K562 (cell line): ENCODE measurements around the gene CFAP20DC. TPM values are rescaled to one million over a fixed set of nuclear protein-coding genes. Genes with fewer than 3 reads are reported as not detected.

Experiments used
- ATAC-seq: fragments of 200-7000 bp; cut with Tn5 transposase; 3 replicates; pipeline ENCODE4 v1.9.1; 2020; ENCODE audit warnings: moderate library complexity
- BruUV-seq: library from RNA; stranded (reverse); fragments of 400-500 nt; replicated peaks from 2 replicates; lab custom pipeline; 2021; lab: Mats Ljungman, UMichigan
- CTCF ChIA-PET: fragments of 300-600 bp; formaldehyde crosslinking; extraction: SDS; loops from one replicate; lab custom pipeline; 2021; ENCODE audit warnings: low intra/inter-chr PET ratio; lab: Yijun Ruan, JAX
- POLR2A ChIA-PET: fragments of 300-600, 350-650 bp; sonication (Branson Sonifier 250); formaldehyde crosslinking; extraction: SDS; loops from one replicate; lab custom pipeline; 2021; ENCODE audit warnings: antibody characterized with exemption, inconsistent platforms; lab: Yijun Ruan, JAX
- DNase-seq, 4 experiments: peaks; one replicate each; pipeline versions ENCODE4 v3.0.0 to v3.0.0-alpha.2; 2011 to 2018; ENCODE audit warnings: low spot score in 3 of 4, mixed read lengths in 3 of 4; ENCODE audit errors: extremely low read depth in 1 of 4
- FAIRE-seq: peaks from 2 replicates; lab custom pipeline; 2011; peaks lifted over from hg19 to GRCh38; lab: Jason Lieb, UNC
- H2AFZ ChIP-seq: 2 replicates; pipeline ENCODE4 v1.6.0; 2011; ENCODE audit warnings: low read depth, low read length, control low read depth, inconsistent platforms
- H3K27ac ChIP-seq: fragments of 200-600 bp; 3 replicates; pipeline ENCODE4 v1.8.0; 2011; ENCODE audit warnings: low read depth, mild to moderate bottlenecking, control low read depth, inconsistent platforms, low read length, moderate library complexity, mixed read lengths; ENCODE audit errors: extremely low read depth
- H3K27me3 ChIP-seq, 2 experiments: fragments of 300-600 bp in 1 of 2; 2 replicates in 1 of 2; 3 replicates in 1 of 2; pipeline versions ENCODE4 v1.6.0 to v1.8.0; 2011; ENCODE audit warnings: inconsistent platforms in 2 of 2, low read length in 2 of 2, mild to moderate bottlenecking in 1 of 2, mixed read lengths in 1 of 2, moderate library complexity in 1 of 2; ENCODE audit not compliant: control insufficient read depth in 2 of 2, insufficient read depth in 2 of 2
- H3K36me3 ChIP-seq: fragments of 300-600 bp; 3 replicates; pipeline ENCODE4 v1.8.0; 2011; ENCODE audit warnings: mild to moderate bottlenecking, low read length, inconsistent platforms; ENCODE audit not compliant: control insufficient read depth, insufficient read depth
- H3K4me1 ChIP-seq, 2 experiments: fragments of 200-600 bp in 1 of 2; replicated peaks in 1 of 2; 2 replicates in 1 of 2; 3 replicates in 1 of 2; pipeline versions ENCODE4 v1.5.1 to v1.8.0; 2011; ENCODE audit warnings: inconsistent platforms in 2 of 2, low read length in 2 of 2, mild to moderate bottlenecking in 1 of 2, mixed read lengths in 1 of 2, moderate library complexity in 1 of 2; ENCODE audit not compliant: control insufficient read depth in 2 of 2, insufficient read depth in 2 of 2
- H3K4me2 ChIP-seq: 2 replicates; pipeline ENCODE4 v1.6.1; 2011; ENCODE audit warnings: low read length, control low read depth, inconsistent platforms, mixed read lengths; ENCODE audit not compliant: insufficient read depth
- H3K4me3 ChIP-seq: fragments of 200-600 bp; sonication (generic), shearing (Covaris generic); 2 replicates; pipeline ENCODE4 v1.5.1; 2016; ENCODE audit warnings: control low read depth, inconsistent platforms
- H3K79me2 ChIP-seq: fragments of 200-600 bp; 3 replicates; pipeline ENCODE4 v1.8.0; 2011; ENCODE audit warnings: low read length, inconsistent platforms; ENCODE audit not compliant: control insufficient read depth, insufficient read depth
- H3K9ac ChIP-seq, 2 experiments: 2 replicates each; pipeline versions ENCODE4 v1.6.0 to v1.6.1; 2011; ENCODE audit warnings: low read depth in 2 of 2, low read length in 2 of 2, control low read depth in 1 of 2, inconsistent platforms in 1 of 2, mild to moderate bottlenecking in 1 of 2, mixed read lengths in 1 of 2; ENCODE audit not compliant: insufficient read depth in 1 of 2
- H3K9me1 ChIP-seq: one replicate; pipeline ENCODE4 v1.6.0; 2011; ENCODE audit warnings: inconsistent platforms, mild to moderate bottlenecking, low read length, moderate library complexity; ENCODE audit not compliant: control insufficient read depth, insufficient read depth
- H3K9me3 ChIP-seq: replicated peaks from 2 replicates; pipeline ENCODE4 v1.5.1; 2011; ENCODE audit warnings: low read depth, low read length, inconsistent platforms; ENCODE audit not compliant: control insufficient read depth, insufficient read depth
- H4K20me1 ChIP-seq: replicated peaks from 2 replicates; pipeline ENCODE4 v1.6.1; 2011; ENCODE audit warnings: low read length, inconsistent platforms, mixed read lengths; ENCODE audit not compliant: control insufficient read depth, insufficient read depth
- EHMT2 ChIP-seq: fragments of 450-650 bp; IDR thresholded peaks from 2 replicates; pipeline ENCODE4 v1.6.1; 2018; ENCODE audit warnings: antibody characterized with exemption
- FOXA3 ChIP-seq, 2 experiments: fragments of 450-650 bp in 1 of 2; sonication (generic) in 1 of 2; formaldehyde crosslinking; IDR thresholded peaks in 1 of 2; conservative IDR thresholded peaks in 1 of 2; 2 replicates each; pipeline versions ENCODE4 v1.4.0 to v1.8.0; 2020 to 2022; ENCODE audit warnings: mild to moderate bottlenecking in 2 of 2, missing genetic modification reagents in 1 of 2
- HDGF ChIP-seq: fragments of 450-650 bp; IDR thresholded peaks from 2 replicates; pipeline ENCODE4 v1.6.1; 2016
- HIVEP1 ChIP-seq: fragments of 250-450 bp; sonication (Bioruptor Pico); IDR thresholded peaks from 2 replicates; pipeline ENCODE4 v1.4.0; 2020; ENCODE audit warnings: mild to moderate bottlenecking
- HOXB6 ChIP-seq: fragments of 250-450 bp; sonication (Bioruptor Pico); IDR thresholded peaks from 2 replicates; pipeline ENCODE4 v1.5.1; 2022; ENCODE audit warnings: mild to moderate bottlenecking, borderline replicate concordance
- KAT8 ChIP-seq: fragments of 450-650 bp; IDR thresholded peaks from 2 replicates; pipeline ENCODE4 v1.6.1; 2016; ENCODE audit warnings: low read depth, mild to moderate bottlenecking
- MYC ChIP-seq, 2 experiments: fragments of 250-450 bp in 1 of 2; sonication (Bioruptor Pico) in 1 of 2; IDR thresholded peaks; 2 replicates each; pipeline versions ENCODE4 v1.5.1 to v1.6.1; 2012 to 2021; ENCODE audit warnings: low read depth in 2 of 2, borderline replicate concordance in 1 of 2, improper control_type of control experiment in 1 of 2, low read length in 1 of 2, mild to moderate bottlenecking in 1 of 2, moderate library complexity in 1 of 2
- RAD21 ChIP-seq, 2 experiments: fragments of 250-450 bp in 1 of 2; fragments of 450-650 bp in 1 of 2; sonication (Bioruptor Pico) in 1 of 2; formaldehyde crosslinking in 1 of 2; IDR thresholded peaks in 1 of 2; conservative IDR thresholded peaks in 1 of 2; 2 replicates each; pipeline versions ENCODE4 v1.4.0 to v1.8.0; 2020 to 2022; ENCODE audit warnings: mild to moderate bottlenecking in 2 of 2, moderate library complexity in 1 of 2
- RBM22 ChIP-seq: fragments of 200-400 bp; formaldehyde crosslinking; IDR thresholded peaks from 2 replicates; pipeline ENCODE4 v1.6.1; 2018; ENCODE audit warnings: low read length, low read depth; ENCODE audit not compliant: poor library complexity, severe bottlenecking
- SLC30A9 ChIP-seq: fragments of 250-450 bp; sonication (Bioruptor Pico); IDR thresholded peaks from 2 replicates; pipeline ENCODE4 v1.8.0; 2022; ENCODE audit warnings: mild to moderate bottlenecking, moderate library complexity
- TCF15 ChIP-seq: fragments of 250-450 bp; sonication (Bioruptor Pico); IDR thresholded peaks from 2 replicates; pipeline ENCODE4 v1.8.0; 2022; ENCODE audit warnings: moderate library complexity, mild to moderate bottlenecking, inconsistent platforms
- ZNF12 ChIP-seq: sonication (generic); formaldehyde crosslinking; IDR thresholded peaks from 2 replicates; pipeline ENCODE4 v1.4.0; 2020; ENCODE audit warnings: mild to moderate bottlenecking, missing genetic modification reagents
- ZNF146 ChIP-seq: IDR thresholded peaks from one replicate; pipeline ENCODE4 v1.6.1; 2018; ENCODE audit warnings: missing compliant biosample characterization; ENCODE audit not compliant: unreplicated experiment
- ZNF277 ChIP-seq: fragments of 250-450 bp; sonication (Bioruptor Pico); IDR thresholded peaks from 2 replicates; pipeline ENCODE4 v1.8.0; 2022; ENCODE audit warnings: inconsistent platforms, mild to moderate bottlenecking, moderate library complexity, borderline replicate concordance
- WGBS: fragments of 100-300 bp; shearing (Covaris generic); methylation state at CpG from one replicate; pipeline ENCODE4 v1.1.6; 2016; ENCODE audit warnings: low coverage, mixed read lengths; ENCODE audit not compliant: insufficient coverage; ENCODE audit errors: missing lambda C conversion rate; 5-methylcytosine and 5-hydroxymethylcytosine counted together
- in situ Hi-C: fragments of 300-500 bp; cut with MboI; formaldehyde crosslinking; loops from 4 replicates; pipeline ENCODE4 v1.15.0; 2018; ENCODE audit warnings: inconsistent platforms, mixed read lengths
- intact Hi-C: fragments of 100-400 bp; cut with micrococcal nuclease; formaldehyde crosslinking; loops from 2 replicates; pipeline ENCODE4 v1.14.2; 2022
- polyA plus RNA-seq, 8 experiments: library from polyadenylated mRNA; depleted of rRNA in 4 of 8; stranded (reverse) in 5 of 8; unstranded in 3 of 8; fragments of >200 nt; fragmentation: Nextera tagmentation in 2 of 8; fragmentation: Illumina TruSeq in 1 of 8; extraction: Ambion mirVana in 2 of 8; extraction: Trizol in 1 of 8; gene quantifications; 2 replicates each; pipeline versions ENCODE4 v1.2.1 to v1.2.3, GENCODE V29; 2011 to 2014; ENCODE audit warnings: inconsistent platforms in 1 of 8, missing spikeins in 1 of 8
- total RNA-seq, 7 experiments: library from RNA; depleted of rRNA in 6 of 7; stranded (reverse); fragments of >200 nt in 6 of 7; fragmentation: Illumina TruSeq in 2 of 7; extraction: Trizol in 2 of 7; gene quantifications; 2 replicates each; pipeline versions ENCODE4 v1.2.1 to v1.2.3, GENCODE V29; 2011 to 2021; ENCODE audit warnings: low replicate concordance in 1 of 7

CFAP20DC gene
- total and polyA plus RNA-seq, 9 of the 15 experiments (the other 6 are each of a cell fraction or from before 2014, with no cell fraction given), result 1.6 to 5.9 (median 4.6) TPM

GRCh38 chr3:58800032-58800431 lies 249.8 kb downstream of the CFAP20DC start:
- Histone ChIP-seq H3K79me2 (no peaks in the 10 kb centered on the region), H3K27ac (no peak overlapping the region), H3K9me3 (no peaks in the 10 kb centered on the region), H3K9me1 (no peaks in the 10 kb centered on the region), H3K4me3 (no peak overlapping the region), H4K20me1 (no peaks in the 10 kb centered on the region), H3K27me3 (no peaks in the 10 kb centered on the region), H2AFZ (no peak overlapping the region), H3K9ac (no peak overlapping the region), H3K4me1 (no peaks in the 10 kb centered on the region)
- FAIRE-seq, result no peak
- BruUV-seq, result no TSS peak
- ChIA-PET CTCF (no interaction called here), POLR2A (no interaction called here)
- ATAC-seq, result no peak
- no peak for DNase-seq
- 100% methylated on average over 1 of the region's 2 CpGs for WGBS
- intact Hi-C loops, result no loop called here
- TF ChIP-seq ZNF277 (no peak), HIVEP1 (CRISPR knock-in tag) (no peak), HOXB6 (CRISPR knock-in tag) (no peak), RBM22 (no peak), TCF15 (no peak), ZNF12 (CRISPR knock-in tag) (no peak), HDGF (no peak), RAD21 (CRISPR knock-in tag; conservative IDR thresholded peaks at IDR 0.05 in 1 of 2, IDR thresholded peaks at IDR 0.05 in 1 of 2) (no peak), SLC30A9 (CRISPR knock-in tag) (no peak), MYC (IDR thresholded peaks at IDR 0.05; ENCODE audit: low read depth, low read length) (no peak), MYC (CRISPR knock-in tag; IDR thresholded peaks at IDR 0.05; ENCODE audit: borderline replicate concordance, low read depth) (no peak), FOXA3 (CRISPR knock-in tag; conservative IDR thresholded peaks at IDR 0.05 in 1 of 2, IDR thresholded peaks at IDR 0.05 in 1 of 2) (no peak), EHMT2 (no peak), ZNF146 (CRISPR knock-in tag) (no peak), KAT8 (no peak)
- TF ChIP-seq, all 486 proteins: peak for 0
- 0 out of 3 replicates have a peak, but pooled peaks cover 2% of the 10 kb centered on the region for H3K36me3 ChIP-seq
- H3K4me2 ChIP-seq, result no peak overlapping the region
- in situ Hi-C loops, result no loop called here
